HG02943 (cell line): ENCODE data around the gene PACSIN2.

Source experiments
- ATAC-seq: cut with Tn5 transposase; IDR thresholded peaks from one replicate; pipeline ENCODE4 v1.9.1; 2021; ENCODE audit warnings: mild to moderate bottlenecking, low read depth, moderate library complexity; ENCODE audit not compliant: unreplicated experiment

Gene PACSIN2

GRCh38 chr22:42891008-42891407, 123.9 kb downstream of the PACSIN2 start:
- no peak for ATAC-seq

GRCh38 chr22:42889304-42889703, 125.6 kb downstream of the PACSIN2 start:
- ATAC-seq: no peak

GRCh38 chr22:42887523-42888507, 127.1 kb downstream of the PACSIN2 start:
- no peak for ATAC-seq

GRCh38 chr22:42887120-42887519, 127.8 kb downstream of the PACSIN2 start:
- no peak for ATAC-seq

GRCh38 chr22:42885446-42885845, 129.5 kb downstream of the PACSIN2 start:
- no peak for ATAC-seq

- ATAC-seq: no peak
Observed at GRCh38 chr22:42884616-42885375, 130.2 kb downstream of the PACSIN2 start.

GRCh38 chr22:42883970-42884369, 131.0 kb downstream of the PACSIN2 start:
- ATAC-seq: no peak

GRCh38 chr22:42883121-42883520, 131.8 kb downstream of the PACSIN2 start:
- no peak for ATAC-seq

GRCh38 chr22:42881982-42882656, 132.8 kb downstream of the PACSIN2 start:
- no peak for ATAC-seq

- ATAC-seq: no peak
Observed at GRCh38 chr22:42881298-42881697, 133.7 kb downstream of the PACSIN2 start.

GRCh38 chr22:42880815-42881214, 134.1 kb downstream of the PACSIN2 start:
- ATAC-seq: no peak

GRCh38 chr22:42879371-42880021, 135.5 kb downstream of the PACSIN2 start:
- ATAC-seq: no peak

- ATAC-seq: no peak
Observed at GRCh38 chr22:42878561-42879305, 136.2 kb downstream of the PACSIN2 start.

- ATAC-seq: no peak
Observed at GRCh38 chr22:42877597-42878340, 137.2 kb downstream of the PACSIN2 start.

- no peak for ATAC-seq
Observed at GRCh38 chr22:42877158-42877557, 137.8 kb downstream of the PACSIN2 start.

- no peak for ATAC-seq
Observed at GRCh38 chr22:42876041-42876440, 138.9 kb downstream of the PACSIN2 start.

GRCh38 chr22:42874010-42874409, 140.9 kb downstream of the PACSIN2 start:
- ATAC-seq: no peak

- no peak for ATAC-seq
Observed at GRCh38 chr22:42873356-42873755, 141.6 kb downstream of the PACSIN2 start.

- ATAC-seq: no peak
Observed at GRCh38 chr22:42872821-42873220, 142.1 kb downstream of the PACSIN2 start.
